OCI-LY1 (cell line): ENCODE results near the gene TLR4.

Source experiments
- H2AFZ ChIP-seq: fragments of 200-600 bp; sonication (generic), shearing (Covaris generic); 2 replicates; pipeline ENCODE4 v1.6.0; 2014; ENCODE audit warnings: antibody characterized with exemption, mild to moderate bottlenecking, low read length
- H3F3A ChIP-seq: fragments of 200-600 bp; sonication (generic), shearing (Covaris generic); 2 replicates; pipeline ENCODE4 v1.6.0; 2014; ENCODE audit warnings: mild to moderate bottlenecking, antibody characterized with exemption, low read length, moderate library complexity; ENCODE audit not compliant: insufficient read depth
- H3K27ac ChIP-seq: fragments of 200-600 bp; sonication (generic); 2 replicates; pipeline ENCODE4 v1.5.1; 2014; ENCODE audit warnings: low read length, mixed run types, mild to moderate bottlenecking, low read depth; ENCODE audit not compliant: poor library complexity, severe bottlenecking
- H3K27me3 ChIP-seq: fragments of 200-600 bp; sonication (generic); 2 replicates; pipeline ENCODE4 v1.6.0; 2014; ENCODE audit warnings: antibody characterized with exemption, mild to moderate bottlenecking, low read length, moderate library complexity; ENCODE audit not compliant: insufficient read depth
- H3K36me3 ChIP-seq: fragments of 200-600 bp; sonication (generic); 2 replicates; pipeline ENCODE4 v1.6.1; 2014; ENCODE audit warnings: mild to moderate bottlenecking, antibody characterized with exemption, low read length, moderate library complexity, mixed read lengths; ENCODE audit not compliant: insufficient read depth
- H3K4me1 ChIP-seq: fragments of 200-600 bp; sonication (generic); 2 replicates; pipeline ENCODE4 v1.5.1; 2014; ENCODE audit warnings: mild to moderate bottlenecking, low read length, moderate library complexity; ENCODE audit not compliant: insufficient read depth, severe bottlenecking
- H3K4me2 ChIP-seq: fragments of 200-600 bp; sonication (generic), shearing (Covaris generic); 2 replicates; pipeline ENCODE4 v1.6.1; 2014; ENCODE audit warnings: low read length
- H3K4me3 ChIP-seq: fragments of 200-600 bp; sonication (generic); 2 replicates; pipeline ENCODE4 v1.5.1; 2014; ENCODE audit warnings: low read length, low read depth, mild to moderate bottlenecking, mixed read lengths; ENCODE audit not compliant: poor library complexity, severe bottlenecking
- H3K79me2 ChIP-seq: fragments of 200-600 bp; shearing (Covaris generic); 2 replicates; pipeline ENCODE4 v1.6.1; 2016; ENCODE audit warnings: mixed run types, low read length, mixed read lengths; ENCODE audit not compliant: insufficient read depth
- H3K9ac ChIP-seq: fragments of 200-600 bp; sonication (generic), shearing (Covaris generic); 2 replicates; pipeline ENCODE4 v1.6.1; 2014; ENCODE audit warnings: mild to moderate bottlenecking, low read length, mixed read lengths
- H3K9me2 ChIP-seq: fragments of 200-600 bp; sonication (generic), shearing (Covaris generic); 2 replicates; pipeline ENCODE4 v1.6.1; 2014; ENCODE audit warnings: low read depth, mild to moderate bottlenecking, low read length, mixed read lengths
- H3K9me3 ChIP-seq: fragments of 200-600 bp; shearing (Covaris generic); 2 replicates; pipeline ENCODE4 v1.6.1; 2014; ENCODE audit warnings: low read length, mixed read lengths
- H4K20me1 ChIP-seq: fragments of 200-600 bp; sonication (generic), shearing (Covaris generic); 2 replicates; pipeline ENCODE4 v1.6.0; 2016; ENCODE audit warnings: mild to moderate bottlenecking, low read length; ENCODE audit not compliant: insufficient read depth
- EZH2 ChIP-seq: fragments of 200-600 bp; sonication (generic), shearing (Covaris generic); IDR thresholded peaks from 2 replicates; pipeline ENCODE4 v1.8.0; 2017; ENCODE audit warnings: borderline replicate concordance, mixed run types, mild to moderate bottlenecking, antibody characterized with exemption, low read length, moderate library complexity, mixed read lengths
- TF ChIP-seq, protein P1 (sequence below): fragments of 200-600 bp; sonication (generic), shearing (Covaris generic); IDR thresholded peaks from 2 replicates; pipeline ENCODE4 v1.5.1; 2017; ENCODE audit warnings: mild to moderate bottlenecking, antibody characterized with exemption, low read length, moderate library complexity, mixed read lengths

Gene TLR4

DNA sequence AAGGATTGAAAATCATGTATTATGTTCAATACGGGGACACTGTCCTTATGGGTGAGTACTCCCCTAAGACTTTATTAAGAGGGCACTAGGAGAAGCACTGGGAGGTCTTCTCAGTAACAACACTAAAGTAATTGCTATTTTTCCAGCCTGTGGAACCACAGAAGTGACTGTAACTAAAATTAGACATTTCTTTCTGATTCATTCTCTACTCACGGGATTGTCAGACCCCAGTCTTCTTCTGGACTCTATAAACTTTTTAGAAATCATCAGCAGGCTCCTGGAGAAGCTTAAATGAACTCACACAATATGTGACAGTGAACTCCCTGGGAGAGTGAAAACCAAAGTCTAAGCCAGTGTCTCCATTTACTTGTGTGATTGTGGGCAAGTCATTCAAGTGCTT lies 14.5 kb downstream of the TLR4 start:
- H3K79me2 ChIP-seq, result no peaks in the 10 kb centered on the region
- H2AFZ ChIP-seq, result no peak overlapping the region
- TF ChIP-seq EZH2, result no peak
- TF ChIP-seq, protein P1, sequence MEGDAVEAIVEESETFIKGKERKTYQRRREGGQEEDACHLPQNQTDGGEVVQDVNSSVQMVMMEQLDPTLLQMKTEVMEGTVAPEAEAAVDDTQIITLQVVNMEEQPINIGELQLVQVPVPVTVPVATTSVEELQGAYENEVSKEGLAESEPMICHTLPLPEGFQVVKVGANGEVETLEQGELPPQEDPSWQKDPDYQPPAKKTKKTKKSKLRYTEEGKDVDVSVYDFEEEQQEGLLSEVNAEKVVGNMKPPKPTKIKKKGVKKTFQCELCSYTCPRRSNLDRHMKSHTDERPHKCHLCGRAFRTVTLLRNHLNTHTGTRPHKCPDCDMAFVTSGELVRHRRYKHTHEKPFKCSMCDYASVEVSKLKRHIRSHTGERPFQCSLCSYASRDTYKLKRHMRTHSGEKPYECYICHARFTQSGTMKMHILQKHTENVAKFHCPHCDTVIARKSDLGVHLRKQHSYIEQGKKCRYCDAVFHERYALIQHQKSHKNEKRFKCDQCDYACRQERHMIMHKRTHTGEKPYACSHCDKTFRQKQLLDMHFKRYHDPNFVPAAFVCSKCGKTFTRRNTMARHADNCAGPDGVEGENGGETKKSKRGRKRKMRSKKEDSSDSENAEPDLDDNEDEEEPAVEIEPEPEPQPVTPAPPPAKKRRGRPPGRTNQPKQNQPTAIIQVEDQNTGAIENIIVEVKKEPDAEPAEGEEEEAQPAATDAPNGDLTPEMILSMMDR, result no peak
- no peaks in the 10 kb centered on the region for H3K36me3 ChIP-seq
- H3K9ac ChIP-seq, result no peak overlapping the region
- no peak overlapping the region for H3K4me3 ChIP-seq
- H4K20me1 ChIP-seq, result no peaks in the 10 kb centered on the region
- H3K9me3 ChIP-seq, result no peaks in the 10 kb centered on the region
- H3K9me2 ChIP-seq, result no peaks in the 10 kb centered on the region
- H3K27ac ChIP-seq, result no peak overlapping the region
- peaks cover 16% of the 10 kb centered on the region for H3K4me1 ChIP-seq
- no peaks in the 10 kb centered on the region for H3K27me3 ChIP-seq
- peak overlapping the region; percentile 42; the same call in 1 of the 2 replicates for H3K4me2 ChIP-seq
- H3F3A ChIP-seq, result no peaks in the 10 kb centered on the region

DNA sequence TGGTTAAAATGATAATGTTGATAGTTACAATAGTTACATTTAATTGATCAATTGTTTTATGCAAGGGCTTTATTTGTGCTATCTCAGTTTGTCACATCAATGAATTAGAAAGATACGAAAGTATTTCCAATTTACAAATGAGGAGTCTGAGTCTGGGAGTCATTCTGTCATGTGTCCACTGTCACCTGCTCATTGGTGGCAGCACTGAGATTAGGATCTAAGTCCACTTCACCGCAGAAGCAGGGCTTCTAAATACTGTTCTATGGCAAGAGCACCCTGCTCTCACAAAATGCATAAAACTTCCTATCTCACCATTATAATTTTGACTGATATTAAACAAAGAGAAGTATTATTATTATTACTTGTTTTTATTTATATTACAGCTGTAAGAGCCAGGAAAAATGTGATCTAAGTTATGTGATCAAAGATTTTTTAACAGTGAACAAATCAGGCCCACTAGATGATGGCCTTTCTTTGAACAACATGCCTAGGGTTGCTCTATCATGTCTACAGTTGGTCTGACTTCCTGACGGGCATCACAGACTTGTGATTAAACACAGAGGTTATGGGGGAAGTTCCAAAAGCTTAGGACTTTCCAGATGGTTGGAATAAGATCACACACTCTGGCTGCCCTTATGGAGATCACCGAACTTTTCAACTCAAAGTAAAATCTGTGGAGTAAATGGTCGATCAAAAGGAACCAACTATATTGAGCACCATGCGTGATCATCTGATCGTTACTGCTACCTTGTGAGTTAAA lies 15.1 kb downstream of the TLR4 start:
- Histone ChIP-seq H4K20me1 (no peaks in the 10 kb centered on the region), H3K4me1 (peaks cover 16% of the 10 kb centered on the region), H3K4me2 (no peak overlapping the region), H3F3A (no peaks in the 10 kb centered on the region), H3K27me3 (no peaks in the 10 kb centered on the region), H3K36me3 (no peaks in the 10 kb centered on the region), H3K9ac (no peak overlapping the region), H3K9me3 (no peaks in the 10 kb centered on the region), H3K9me2 (no peaks in the 10 kb centered on the region), H3K4me3 (no peak overlapping the region), H2AFZ (no peak overlapping the region), H3K27ac (no peak overlapping the region), H3K79me2 (no peaks in the 10 kb centered on the region)
- TF ChIP-seq, protein P1, result no peak
- TF ChIP-seq EZH2, result no peak

DNA sequence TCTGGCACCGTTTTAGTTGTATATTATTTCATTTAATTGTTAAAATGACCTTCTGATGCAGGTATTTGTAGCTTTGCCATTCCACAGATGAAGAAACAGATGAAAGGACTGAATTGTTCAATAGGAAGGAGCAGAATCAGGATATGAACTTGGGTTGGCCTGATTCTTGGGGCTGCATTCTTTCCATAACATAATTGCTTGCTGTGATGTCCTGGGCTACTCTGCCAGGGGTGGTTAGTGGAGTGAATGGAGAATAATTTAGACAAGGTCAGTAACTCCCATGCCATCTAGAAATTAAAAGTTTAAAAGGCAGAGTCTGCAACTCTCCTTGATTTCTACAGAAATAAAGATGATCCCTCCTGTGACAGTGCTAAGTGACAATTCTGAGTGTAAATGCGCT lies 15.9 kb downstream of the TLR4 start:
- H2AFZ ChIP-seq, result no peak overlapping the region
- no peak overlapping the region for H3K4me3 ChIP-seq
- no peaks in the 10 kb centered on the region for H3F3A ChIP-seq

More for the DNA sequence above, 15.9 kb downstream of the TLR4 start:
- no peaks in the 10 kb centered on the region for H3K9me3 ChIP-seq
- H3K36me3 ChIP-seq, result no peaks in the 10 kb centered on the region
- H4K20me1 ChIP-seq, result no peaks in the 10 kb centered on the region
- H3K4me2 ChIP-seq, result no peak overlapping the region
- no peak for TF ChIP-seq EZH2
- TF ChIP-seq, protein P1, result no peak
- no peak overlapping the region for H3K27ac ChIP-seq
- H3K27me3 ChIP-seq, result no peaks in the 10 kb centered on the region
- no peaks in the 10 kb centered on the region for H3K79me2 ChIP-seq
- H3K9ac ChIP-seq, result no peak overlapping the region
- no peaks in the 10 kb centered on the region for H3K9me2 ChIP-seq
- H3K4me1 ChIP-seq, result peaks cover 16% of the 10 kb centered on the region
